ENCODE measurements around the gene TMEM217.

Gene TMEM217

GRCh38 chr6:37279366-37280134, 21.6 kb upstream of the TMEM217 start:
- no peak for DNase-seq

- DNase-seq = no peak
Measured at GRCh38 chr6:37277001-37277409, 19.1 kb upstream of the TMEM217 start.

DNA sequence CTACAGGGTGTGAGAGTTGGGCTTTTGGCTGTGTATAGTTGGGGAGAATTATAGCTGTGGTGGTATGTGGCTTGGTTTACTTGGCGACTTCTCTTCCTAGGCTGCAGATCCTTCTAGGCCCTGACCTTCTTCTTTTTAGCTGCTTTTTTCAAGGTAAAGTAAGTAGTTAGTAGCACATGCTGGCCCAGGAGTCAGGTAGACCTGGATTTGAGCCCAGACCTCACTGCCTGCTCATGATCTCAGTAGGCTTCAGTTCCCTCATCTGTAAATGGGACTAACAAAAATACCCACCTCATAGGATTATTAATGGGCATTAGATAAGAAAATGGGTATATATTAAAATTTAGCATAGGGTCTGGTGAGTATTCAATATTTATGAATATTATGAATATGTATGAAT, 17.4 kb upstream of the TMEM217 start:
- no peak for DNase-seq

GRCh38 chr6:37273690-37274089, 15.7 kb upstream of the TMEM217 start:
- no peak for DNase-seq

DNA sequence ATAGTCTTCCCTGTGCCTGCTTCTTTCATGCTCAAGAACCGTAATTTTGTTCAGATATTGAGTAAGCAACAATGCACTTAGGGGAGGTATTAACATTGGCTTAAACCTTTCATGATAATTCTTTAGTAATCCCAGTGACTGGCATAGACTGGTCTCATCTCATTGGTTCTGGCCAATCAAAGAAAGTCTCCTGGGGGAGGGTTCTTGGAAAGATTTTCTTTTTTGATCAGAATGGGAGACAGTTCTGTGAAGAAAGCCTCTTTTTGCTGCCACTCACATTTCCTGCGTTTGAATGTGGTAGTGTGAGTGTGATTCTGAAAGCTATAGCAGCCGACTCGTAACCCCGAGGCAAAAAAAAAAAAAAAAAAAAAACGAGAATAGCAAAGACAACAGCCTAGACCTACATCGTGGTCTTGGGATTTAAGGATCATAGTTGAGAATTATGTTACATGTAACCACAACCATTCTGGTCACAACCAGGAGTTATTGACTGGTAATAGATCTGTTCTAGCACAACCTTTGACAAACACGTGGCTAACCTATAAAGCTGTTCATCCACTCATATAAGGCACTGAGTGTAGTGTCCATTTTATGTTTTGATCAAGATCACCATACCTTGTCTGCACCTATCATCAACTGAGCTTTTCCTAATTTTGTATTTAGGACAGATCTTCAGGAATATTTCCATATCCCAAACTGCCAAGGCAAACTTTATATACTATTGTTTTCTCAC, 15.1 kb upstream of the TMEM217 start:
- DNase-seq = no peak

DNA sequence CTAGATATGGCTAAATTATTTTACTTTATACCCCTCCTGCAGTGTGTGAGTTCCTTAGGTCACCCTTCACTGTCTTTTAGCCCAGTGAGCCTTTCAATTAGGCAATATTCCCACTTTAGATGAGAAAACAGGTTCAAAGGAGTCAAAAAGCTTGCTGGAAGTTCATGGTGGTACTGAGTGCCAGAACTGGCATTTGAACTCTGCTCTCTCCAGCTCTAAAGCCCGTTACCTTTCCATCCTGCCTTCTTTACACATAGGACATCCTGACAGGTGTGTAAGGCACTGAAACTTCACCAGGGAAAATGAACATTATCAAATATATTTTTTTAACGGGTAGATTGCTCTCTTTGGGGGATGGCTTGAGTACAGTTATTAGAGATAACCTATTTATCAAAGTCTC, 11.2 kb upstream of the TMEM217 start:
- DNase-seq = no peak

- DNase-seq = no peak
Measured at GRCh38 chr6:37265860-37266259, 7.9 kb upstream of the TMEM217 start.

GRCh38 chr6:37265001-37265400, 7.1 kb upstream of the TMEM217 start:
- DNase-seq = no peak

DNA sequence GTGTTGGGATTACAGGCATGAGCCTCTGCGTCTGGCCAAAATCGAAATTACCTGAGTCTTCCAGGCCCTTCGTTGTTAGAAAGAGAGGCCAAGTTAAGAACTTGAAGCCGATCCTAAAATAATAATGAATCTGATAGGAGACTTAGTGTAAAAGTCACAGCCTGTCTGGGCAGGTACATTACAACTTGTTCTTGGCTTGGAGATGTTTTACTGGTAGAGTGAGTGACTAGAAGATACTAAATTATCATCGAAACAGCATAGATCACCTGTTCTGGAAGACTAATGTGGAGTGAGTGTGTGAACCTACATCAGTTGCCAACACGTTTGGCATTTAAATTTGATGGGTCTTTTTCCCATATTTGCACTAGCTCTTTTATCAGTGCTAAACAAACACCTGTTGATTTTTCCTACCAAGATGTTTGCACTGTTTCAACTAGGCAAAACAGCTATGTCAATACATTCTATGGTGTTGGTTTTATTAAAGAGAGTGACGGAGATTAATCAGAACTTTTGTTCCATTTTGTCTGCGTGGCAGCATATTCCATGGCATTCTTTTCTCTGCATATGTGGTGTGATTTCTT, 4.6 kb upstream of the TMEM217 start:
- DNase-seq = no peak

GRCh38 chr6:37261198-37261597, 3.3 kb upstream of the TMEM217 start:
- no peak for DNase-seq

DNA sequence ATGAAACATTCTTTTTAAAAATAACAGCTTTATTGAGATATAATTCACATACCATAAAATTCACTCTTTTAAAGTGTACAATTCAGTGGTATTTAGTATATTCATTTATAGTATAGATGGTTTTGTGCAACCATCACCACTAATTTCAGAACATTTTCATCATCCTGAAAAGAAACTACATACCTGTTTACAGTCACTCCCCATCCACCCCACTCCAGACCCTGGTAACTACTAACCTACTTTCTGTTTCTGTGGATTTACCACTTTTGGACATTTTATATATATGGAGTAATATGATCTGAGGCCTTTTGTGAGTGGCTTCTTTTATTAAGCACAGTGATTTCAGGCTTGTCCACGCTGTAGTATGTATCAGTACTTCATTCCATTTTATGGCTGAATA, 2.5 kb upstream of the TMEM217 start:
- no peak for DNase-seq

- DNase-seq = no peak
Measured at GRCh38 chr6:37260040-37260439, 2.1 kb upstream of the TMEM217 start.

DNA sequence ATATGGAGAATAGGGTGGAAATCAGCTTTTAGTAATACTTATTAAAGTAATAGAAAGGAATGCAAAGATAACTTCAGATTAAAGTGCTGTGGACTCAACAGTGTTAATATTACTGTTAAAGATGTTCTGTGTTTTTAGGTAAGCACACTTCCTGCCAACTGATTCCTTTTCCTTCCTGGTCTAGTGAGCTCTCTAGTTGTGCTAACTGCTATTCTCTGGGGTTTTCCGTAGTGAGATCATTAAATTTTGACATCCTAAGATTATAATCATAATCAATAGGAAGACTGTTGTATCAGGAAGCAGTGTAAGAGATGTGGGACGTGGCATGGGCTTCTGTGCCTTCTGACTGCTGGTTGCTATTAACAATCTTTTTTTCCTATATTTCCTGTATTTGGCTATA, 1.2 kb upstream of the TMEM217 start:
- no peak for DNase-seq

- no peak for DNase-seq
Measured at GRCh38 chr6:37258405-37259105, 611 bp upstream of the TMEM217 start.

DNA sequence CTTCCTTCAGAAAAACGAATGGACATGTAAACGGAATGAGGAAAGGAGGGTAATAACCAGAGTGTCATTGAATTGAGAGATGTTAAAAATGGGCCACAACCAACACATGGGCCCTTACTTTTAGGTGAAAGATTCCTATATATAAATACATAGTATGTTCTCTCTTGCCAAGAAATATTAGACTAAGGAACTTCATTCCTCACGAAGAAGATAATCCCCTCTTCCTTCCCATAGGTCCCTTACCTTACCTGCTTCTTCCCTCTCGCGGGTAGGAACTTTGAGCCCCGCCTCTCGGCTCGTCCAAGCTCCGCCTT, 667 bp downstream of the TMEM217 start:
- DNase-seq = no peak

GRCh38 chr6:37256692-37257319, 1.1 kb downstream of the TMEM217 start:
- DNase-seq = no peak

- DNase-seq = no peak
Measured at GRCh38 chr6:37254881-37255280, 3.1 kb downstream of the TMEM217 start.

- no peak for DNase-seq
Measured at GRCh38 chr6:37253486-37254007, 4.4 kb downstream of the TMEM217 start.

DNA sequence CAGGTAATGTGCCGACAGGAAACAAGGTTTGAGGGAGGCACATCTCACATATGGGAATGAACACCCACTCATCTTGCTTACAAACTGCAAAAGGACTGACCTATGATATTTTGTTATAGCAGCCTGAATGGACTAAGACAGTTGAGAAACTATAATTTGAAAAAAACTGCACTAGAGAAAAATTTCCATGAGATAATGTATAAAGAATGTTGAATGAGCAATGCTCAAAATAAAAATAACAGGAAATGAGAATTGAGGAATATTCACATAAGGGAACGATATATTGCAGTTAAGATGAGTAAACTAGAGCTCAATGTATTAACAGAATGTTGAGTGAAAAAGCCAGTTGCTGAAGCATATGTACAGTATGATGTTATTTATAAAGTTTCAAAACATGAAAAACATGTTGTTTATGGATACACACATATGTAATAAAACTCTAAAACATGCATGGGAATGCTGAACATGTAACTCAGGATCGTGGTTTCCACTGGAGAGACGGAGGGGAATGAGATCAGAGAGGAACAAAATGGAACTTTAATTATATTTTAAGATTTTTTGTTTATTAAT, 6.6 kb downstream of the TMEM217 start:
- no peak for DNase-seq

DNA sequence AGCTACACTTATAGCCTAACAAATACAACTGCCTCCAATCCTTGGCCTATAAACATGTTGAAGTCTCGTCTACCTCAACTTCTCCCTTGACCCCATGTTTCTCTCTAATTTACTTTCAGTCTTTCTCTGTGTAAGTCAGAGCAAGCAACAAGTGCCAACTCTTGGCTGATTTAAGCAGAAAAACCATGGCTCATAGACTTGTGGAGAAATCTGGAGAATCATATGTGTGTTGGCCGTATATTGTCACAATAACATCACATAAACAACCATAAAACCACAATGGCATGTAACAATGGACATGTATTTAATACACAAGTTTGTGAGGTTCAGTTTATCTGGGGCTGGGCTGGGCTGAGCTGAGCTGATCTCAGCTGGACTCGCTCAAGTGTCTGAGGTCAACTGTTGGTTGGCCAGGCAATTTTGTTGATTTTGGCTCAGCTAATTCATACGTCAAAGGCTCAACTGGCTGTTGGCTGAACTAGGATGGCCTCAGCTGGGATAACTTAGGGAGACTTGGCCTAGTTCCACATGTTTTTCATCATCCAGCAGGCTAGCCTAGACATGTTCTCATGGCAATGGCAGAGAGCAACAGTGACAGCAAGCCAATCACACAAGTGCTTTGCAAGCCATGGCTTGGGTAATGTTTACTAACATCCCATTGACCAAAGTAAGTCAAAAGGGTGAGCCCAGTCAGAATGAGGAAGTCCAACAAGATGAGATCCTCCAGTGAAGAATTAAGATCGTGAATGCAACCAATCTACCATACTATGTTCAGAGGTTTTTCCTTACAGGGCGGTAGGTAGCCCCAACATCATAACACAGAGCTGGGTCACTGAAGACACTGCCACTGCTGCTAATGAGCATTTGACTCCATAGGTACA, 13.3 kb downstream of the TMEM217 start:
- no peak for DNase-seq

GRCh38 chr6:37243816-37244370, 14.1 kb downstream of the TMEM217 start:
- DNase-seq = no peak
